Esophagus squamous epithelium (tissue), 4 donors: Measurements from ENCODE around the gene TBPL2.

ENCODE experiments used
- CTCF ChIP-seq, 6 experiments: fragments of 450-650 bp in 4 of 6; fragments of 200-600 bp in 2 of 6; sonication (generic) in 2 of 6; IDR thresholded peaks; one replicate each; pipeline ENCODE4 v1.5.1; 2016 to 2019; ENCODE audit warnings: antibody characterized with exemption in 6 of 6, mild to moderate bottlenecking in 4 of 6, moderate library complexity in 4 of 6
- POLR2A ChIP-seq, 4 donors: fragments of 450-650 bp; IDR thresholded peaks; one replicate each; pipeline ENCODE4 v1.6.1; 2017; ENCODE audit warnings: antibody characterized with exemption in 4 of 4, mild to moderate bottlenecking in 4 of 4, moderate library complexity in 3 of 4

DNA sequence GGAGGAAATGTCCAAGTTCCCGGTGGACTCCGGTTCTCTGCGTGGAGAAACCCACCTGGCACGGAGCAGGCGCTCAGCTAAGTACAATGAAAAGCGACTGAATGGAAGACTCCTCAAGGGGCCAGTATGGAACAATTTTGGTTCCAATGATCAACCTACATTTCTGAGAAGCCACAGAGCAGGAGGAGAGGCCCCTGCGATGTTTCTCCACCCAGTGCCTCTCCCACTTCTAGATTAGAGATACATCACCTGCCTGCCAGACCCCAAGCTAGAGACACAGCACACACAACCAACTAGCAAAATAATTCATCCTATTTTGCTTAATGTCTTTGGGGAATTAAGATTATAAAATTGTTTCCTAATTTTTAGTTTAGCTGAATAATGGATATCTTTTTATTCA lies 67.6 kb downstream of the TBPL2 start:
- TF ChIP-seq CTCF (IDR thresholded peaks at IDR 0.05), result no peak
- no peak for TF ChIP-seq POLR2A (IDR thresholded peaks at IDR 0.05)
